ENCODE results near the gene NELFA.

NELFA gene

GRCh38 chr4:2008921-2009650 lies at the start of gene NELFA:
TSS of gene NELFA (minus strand) at chr4:2008974. CDS start at chr4:2008959, 15 bp downstream.
- Histone ChIP-seq H3K27ac (ENCODE audit: low read depth, low read length) (peak within 1 kb of the TSS; percentile 96), H3K9ac (ENCODE audit: low read length in 5 of 5) (peak within 1 kb of the TSS; percentile 68 to 98 (median 96)), H3K36me3 (ENCODE audit: control insufficient read depth in 5 of 5, insufficient read depth in 5 of 5, low read length in 5 of 5) (peaks cover 0 to 9% (median 4%) of the 10 kb centered on the region in 5 donors), H3K4me1 (ENCODE audit: control insufficient read depth in 5 of 5, insufficient read depth in 5 of 5, low read length in 5 of 5) (peaks cover 3 to 40% (median 23%) of the 10 kb centered on the region in 5 donors), H3K4me3 (ENCODE audit: low read depth in 1 of 5, low read length in 5 of 5) (peak within 1 kb of the TSS; percentile 72 to 100 (median 94)), H3K9me3 (ENCODE audit: control insufficient read depth in 5 of 5, low read length in 5 of 5) (no peaks in the 10 kb centered on the region), H3K27me3 (ENCODE audit: control insufficient read depth in 5 of 5, insufficient read depth in 4 of 5, low read length in 5 of 5) (no peaks in the 10 kb centered on the region)

GRCh38 chr4:2057382-2058065 lies 48.8 kb upstream of the NELFA start:
- H3K27ac ChIP-seq (ENCODE audit: low read depth, low read length), result no peak overlapping the region
- peaks cover 0 to 21% (median 3%) of the 10 kb centered on the region in 5 donors for H3K27me3 ChIP-seq (ENCODE audit: control insufficient read depth in 5 of 5, insufficient read depth in 4 of 5, low read length in 5 of 5)
- no peak overlapping the region for H3K4me3 ChIP-seq (ENCODE audit: low read depth in 1 of 5, low read length in 5 of 5)

GRCh38 chr4:2054217-2054616 lies 45.4 kb upstream of the NELFA start:
- no peaks in the 10 kb centered on the region for H3K36me3 ChIP-seq (ENCODE audit: control insufficient read depth in 5 of 5, insufficient read depth in 5 of 5, low read length in 5 of 5)
- H3K4me1 ChIP-seq (ENCODE audit: control insufficient read depth in 5 of 5, insufficient read depth in 5 of 5, low read length in 5 of 5), result peaks cover 0 to 6% (median 3%) of the 10 kb centered on the region in 5 donors
- no peaks in the 10 kb centered on the region for H3K9me3 ChIP-seq (ENCODE audit: control insufficient read depth in 5 of 5, low read length in 5 of 5)
- H3K4me3 ChIP-seq (ENCODE audit: low read depth in 1 of 5, low read length in 5 of 5), result no peak overlapping the region
- peaks cover 0 to 22% (median 2%) of the 10 kb centered on the region in 5 donors for H3K27me3 ChIP-seq (ENCODE audit: control insufficient read depth in 5 of 5, insufficient read depth in 4 of 5, low read length in 5 of 5)
- H3K27ac ChIP-seq (ENCODE audit: low read depth, low read length), result no peak overlapping the region
- no peak overlapping the region for H3K9ac ChIP-seq (ENCODE audit: low read length in 5 of 5)

More at GRCh38 chr4:2057382-2058065, 48.8 kb upstream of the NELFA start:
- Histone ChIP-seq H3K36me3 (ENCODE audit: control insufficient read depth in 5 of 5, insufficient read depth in 5 of 5, low read length in 5 of 5) (no peaks in the 10 kb centered on the region), H3K4me1 (ENCODE audit: control insufficient read depth in 5 of 5, insufficient read depth in 5 of 5, low read length in 5 of 5) (peaks cover 0 to 26% (median 22%) of the 10 kb centered on the region in 5 donors), H3K9ac (ENCODE audit: low read length in 5 of 5) (no peak overlapping the region), H3K9me3 (ENCODE audit: control insufficient read depth in 5 of 5, low read length in 5 of 5) (no peaks in the 10 kb centered on the region)

- Histone ChIP-seq H3K4me1 (ENCODE audit: control insufficient read depth in 5 of 5, insufficient read depth in 5 of 5, low read length in 5 of 5) (peaks cover 0 to 4% (median 0%) of the 10 kb centered on the region in 5 donors), H3K9ac (ENCODE audit: low read length in 5 of 5) (no peak overlapping the region), H3K27me3 (ENCODE audit: control insufficient read depth in 5 of 5, insufficient read depth in 4 of 5, low read length in 5 of 5) (peaks cover 0 to 9% (median 2%) of the 10 kb centered on the region in 5 donors), H3K4me3 (ENCODE audit: low read depth in 1 of 5, low read length in 5 of 5) (no peak overlapping the region), H3K9me3 (ENCODE audit: control insufficient read depth in 5 of 5, low read length in 5 of 5) (no peaks in the 10 kb centered on the region), H3K36me3 (ENCODE audit: control insufficient read depth in 5 of 5, insufficient read depth in 5 of 5, low read length in 5 of 5) (no peaks in the 10 kb centered on the region), H3K27ac (ENCODE audit: low read depth, low read length) (no peak overlapping the region)
Observed at GRCh38 chr4:2051086-2051485, 42.3 kb upstream of the NELFA start.

- Histone ChIP-seq H3K27ac (ENCODE audit: low read depth, low read length) (no peak overlapping the region), H3K36me3 (ENCODE audit: control insufficient read depth in 5 of 5, insufficient read depth in 5 of 5, low read length in 5 of 5) (no peaks in the 10 kb centered on the region), H3K9ac (ENCODE audit: low read length in 5 of 5) (no peak overlapping the region), H3K27me3 (ENCODE audit: control insufficient read depth in 5 of 5, insufficient read depth in 4 of 5, low read length in 5 of 5) (peaks cover 0 to 13% (median 2%) of the 10 kb centered on the region in 5 donors), H3K4me3 (ENCODE audit: low read depth in 1 of 5, low read length in 5 of 5) (no peak overlapping the region), H3K4me1 (ENCODE audit: control insufficient read depth in 5 of 5, insufficient read depth in 5 of 5, low read length in 5 of 5) (peaks cover 0 to 4% (median 0%) of the 10 kb centered on the region in 5 donors), H3K9me3 (ENCODE audit: control insufficient read depth in 5 of 5, low read length in 5 of 5) (peaks cover 0 to 5% (median 4%) of the 10 kb centered on the region in 5 donors)
Observed at GRCh38 chr4:2049811-2050210, 41.0 kb upstream of the NELFA start.

GRCh38 chr4:2049381-2049780 lies 40.6 kb upstream of the NELFA start:
- Histone ChIP-seq H3K9me3 (ENCODE audit: control insufficient read depth in 5 of 5, low read length in 5 of 5) (peaks cover 0 to 8% (median 7%) of the 10 kb centered on the region in 5 donors), H3K27ac (ENCODE audit: low read depth, low read length) (no peak overlapping the region), H3K36me3 (ENCODE audit: control insufficient read depth in 5 of 5, insufficient read depth in 5 of 5, low read length in 5 of 5) (no peaks in the 10 kb centered on the region), H3K4me3 (ENCODE audit: low read depth in 1 of 5, low read length in 5 of 5) (no peak overlapping the region), H3K4me1 (ENCODE audit: control insufficient read depth in 5 of 5, insufficient read depth in 5 of 5, low read length in 5 of 5) (peaks cover 0 to 4% (median 0%) of the 10 kb centered on the region in 5 donors), H3K9ac (ENCODE audit: low read length in 5 of 5) (no peak overlapping the region), H3K27me3 (ENCODE audit: control insufficient read depth in 5 of 5, insufficient read depth in 4 of 5, low read length in 5 of 5) (peaks cover 0 to 13% (median 2%) of the 10 kb centered on the region in 5 donors)

- Histone ChIP-seq H3K4me3 (ENCODE audit: low read depth in 1 of 5, low read length in 5 of 5) (no peak overlapping the region), H3K36me3 (ENCODE audit: control insufficient read depth in 5 of 5, insufficient read depth in 5 of 5, low read length in 5 of 5) (no peaks in the 10 kb centered on the region), H3K4me1 (ENCODE audit: control insufficient read depth in 5 of 5, insufficient read depth in 5 of 5, low read length in 5 of 5) (peaks cover 0 to 4% (median 0%) of the 10 kb centered on the region in 5 donors), H3K9me3 (ENCODE audit: control insufficient read depth in 5 of 5, low read length in 5 of 5) (peaks cover 0 to 8% (median 7%) of the 10 kb centered on the region in 5 donors), H3K27ac (ENCODE audit: low read depth, low read length) (no peak overlapping the region), H3K9ac (ENCODE audit: low read length in 5 of 5) (no peak overlapping the region), H3K27me3 (ENCODE audit: control insufficient read depth in 5 of 5, insufficient read depth in 4 of 5, low read length in 5 of 5) (peaks cover 0 to 13% (median 2%) of the 10 kb centered on the region in 5 donors)
Observed at GRCh38 chr4:2048831-2049230, 40.1 kb upstream of the NELFA start.

GRCh38 chr4:2047781-2048581 lies 39.2 kb upstream of the NELFA start:
- no peak overlapping the region for H3K9ac ChIP-seq (ENCODE audit: low read length in 5 of 5)
- H3K36me3 ChIP-seq (ENCODE audit: control insufficient read depth in 5 of 5, insufficient read depth in 5 of 5, low read length in 5 of 5), result no peaks in the 10 kb centered on the region
- no peak overlapping the region for H3K4me3 ChIP-seq (ENCODE audit: low read depth in 1 of 5, low read length in 5 of 5)
- H3K4me1 ChIP-seq (ENCODE audit: control insufficient read depth in 5 of 5, insufficient read depth in 5 of 5, low read length in 5 of 5), result peaks cover 0 to 6% (median under 1%) of the 10 kb centered on the region in 5 donors
- H3K27me3 ChIP-seq (ENCODE audit: control insufficient read depth in 5 of 5, insufficient read depth in 4 of 5, low read length in 5 of 5), result peaks cover 0 to 14% (median 2%) of the 10 kb centered on the region in 5 donors
- H3K9me3 ChIP-seq (ENCODE audit: control insufficient read depth in 5 of 5, low read length in 5 of 5), result peaks cover 0 to 8% (median 7%) of the 10 kb centered on the region in 5 donors
- H3K27ac ChIP-seq (ENCODE audit: low read depth, low read length), result no peak overlapping the region

- Histone ChIP-seq H3K9ac (ENCODE audit: low read length in 5 of 5) (no peak overlapping the region), H3K27me3 (ENCODE audit: control insufficient read depth in 5 of 5, insufficient read depth in 4 of 5, low read length in 5 of 5) (peaks cover 0 to 16% (median 2%) of the 10 kb centered on the region in 5 donors), H3K4me1 (ENCODE audit: control insufficient read depth in 5 of 5, insufficient read depth in 5 of 5, low read length in 5 of 5) (peaks cover 0 to 10% (median 8%) of the 10 kb centered on the region in 5 donors), H3K4me3 (ENCODE audit: low read depth in 1 of 5, low read length in 5 of 5) (no peak overlapping the region), H3K9me3 (ENCODE audit: control insufficient read depth in 5 of 5, low read length in 5 of 5) (peaks cover 0 to 8% (median 7%) of the 10 kb centered on the region in 5 donors), H3K36me3 (ENCODE audit: control insufficient read depth in 5 of 5, insufficient read depth in 5 of 5, low read length in 5 of 5) (no peaks in the 10 kb centered on the region), H3K27ac (ENCODE audit: low read depth, low read length) (no peak overlapping the region)
Observed at GRCh38 chr4:2047031-2047660, 38.4 kb upstream of the NELFA start.

All from subcutaneous abdominal adipose tissue (tissue), 5 donors.